Urothelium cell line (cell line): ENCODE data around the gene ITIH4.

Experiments used
- DNase-seq: peaks from one replicate; pipeline ENCODE4 v3.0.0; 2011; ENCODE audit warnings: low spot score, mixed read lengths
- FAIRE-seq: peaks from 2 replicates; lab custom pipeline; 2011; peaks lifted over from hg19 to GRCh38; lab: Jason Lieb, UNC

ITIH4 gene

DNA sequence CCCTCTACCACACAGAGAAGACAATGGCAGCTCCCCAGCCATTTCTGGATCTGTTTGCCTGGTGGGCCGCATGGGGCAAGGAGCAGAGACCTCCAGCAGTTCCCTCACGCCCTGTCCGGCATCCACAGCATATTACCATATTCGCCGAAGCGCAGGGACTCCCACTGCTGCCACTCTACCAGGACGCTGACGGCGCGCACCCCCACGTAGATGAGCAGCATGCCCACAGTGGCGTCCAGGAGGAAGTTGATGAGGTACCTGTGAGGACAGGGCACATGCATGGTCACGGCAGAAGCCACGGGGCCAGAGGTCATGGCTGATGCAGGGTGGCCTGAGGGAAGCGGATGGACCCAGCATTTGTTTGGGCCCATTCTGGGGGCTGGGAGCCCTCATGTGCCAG is 19.2 kb upstream of the ITIH4 start:
- FAIRE-seq (no peak), DNase-seq (no peak)

DNA sequence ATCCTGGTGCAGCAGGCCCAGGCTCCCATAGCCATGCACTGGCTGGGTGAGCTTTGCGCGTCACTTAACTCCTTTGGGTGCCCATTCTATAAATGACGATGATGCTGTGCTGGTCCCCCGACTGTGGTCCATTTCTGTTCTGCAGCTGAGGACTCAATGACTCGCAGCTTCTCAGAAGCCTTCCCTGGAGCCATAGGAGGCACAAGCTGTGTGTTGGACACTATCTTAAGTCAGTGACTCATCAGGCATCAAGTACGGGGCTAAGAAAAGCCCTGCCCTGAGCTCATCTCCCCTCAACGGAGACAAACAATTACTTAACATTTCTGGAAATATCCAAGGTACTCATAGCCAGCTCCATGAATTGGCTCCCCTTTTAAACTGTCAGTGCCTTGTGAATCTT is 18.1 kb upstream of the ITIH4 start:
- FAIRE-seq (no peak), DNase-seq (no peak)

DNA sequence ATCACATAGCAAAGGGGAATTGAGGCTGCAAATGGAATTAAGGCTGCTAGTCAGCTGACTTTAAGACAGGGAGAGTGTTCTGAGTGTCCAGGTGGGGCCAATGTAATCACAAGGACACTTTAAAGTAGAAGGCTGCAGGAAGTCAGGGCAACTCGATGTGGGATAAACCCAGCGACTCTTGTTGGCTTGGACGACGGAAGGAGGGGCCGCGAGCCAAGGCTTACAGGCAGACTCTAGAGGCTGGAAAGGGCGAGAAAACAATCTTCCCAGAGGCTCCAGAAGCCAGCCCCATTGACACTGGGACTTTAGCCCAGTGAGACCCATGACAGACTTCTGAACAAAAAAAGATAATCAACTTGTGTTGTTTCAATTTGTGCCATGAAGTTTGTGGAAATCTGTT is 17.3 kb upstream of the ITIH4 start:
- DNase-seq, result no peak
- FAIRE-seq, result no peak

DNA sequence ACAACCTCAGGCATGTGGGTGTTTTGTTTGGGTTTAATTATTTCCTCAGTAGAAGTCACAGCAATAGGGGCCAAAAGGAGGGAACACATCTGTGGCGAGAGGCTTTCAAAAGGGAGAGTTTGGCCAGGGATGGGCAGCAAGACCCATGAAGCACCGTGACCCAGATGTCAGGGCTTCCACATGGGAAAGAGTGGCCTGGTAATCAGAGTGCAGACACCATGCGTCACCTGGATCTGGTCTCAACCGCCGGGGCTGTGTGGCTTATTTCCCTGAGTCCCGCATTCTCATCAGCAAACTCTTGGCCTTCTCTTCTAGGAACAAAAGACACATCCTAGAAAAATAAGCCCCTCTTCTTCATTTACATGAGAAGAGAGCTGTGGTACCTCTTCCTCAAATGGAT is 16.8 kb upstream of the ITIH4 start:
- FAIRE-seq, result no peak

DNA sequence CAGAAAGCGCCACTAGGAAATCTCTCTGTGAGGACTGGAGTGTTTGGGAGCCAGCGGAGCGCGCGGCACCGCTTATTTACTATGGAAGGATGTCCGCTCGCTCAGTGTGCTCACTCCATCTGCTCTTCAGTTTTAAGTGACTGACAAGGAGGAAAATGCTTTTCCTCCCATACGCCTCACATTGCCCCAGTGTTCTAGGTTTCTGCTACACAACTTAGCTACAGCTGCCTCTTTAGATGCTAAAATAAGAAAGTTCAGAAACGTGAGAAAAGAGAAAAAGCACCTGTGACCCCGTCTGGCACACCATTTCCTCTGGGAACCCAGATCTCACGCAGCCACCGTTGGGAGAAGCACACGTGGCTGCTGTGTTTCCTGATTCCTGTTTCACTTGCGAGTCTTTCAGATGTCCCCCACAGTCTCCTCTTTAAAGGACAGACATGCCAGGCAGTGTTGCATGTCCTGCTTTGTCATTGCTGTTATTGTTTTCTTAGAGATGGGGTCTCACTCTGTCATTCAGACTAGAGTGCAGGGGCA is 16.0 kb upstream of the ITIH4 start:
- FAIRE-seq, result no peak
- DNase-seq, result no peak

More for the DNA sequence above, 16.8 kb upstream of the ITIH4 start:
- no peak for DNase-seq

DNA sequence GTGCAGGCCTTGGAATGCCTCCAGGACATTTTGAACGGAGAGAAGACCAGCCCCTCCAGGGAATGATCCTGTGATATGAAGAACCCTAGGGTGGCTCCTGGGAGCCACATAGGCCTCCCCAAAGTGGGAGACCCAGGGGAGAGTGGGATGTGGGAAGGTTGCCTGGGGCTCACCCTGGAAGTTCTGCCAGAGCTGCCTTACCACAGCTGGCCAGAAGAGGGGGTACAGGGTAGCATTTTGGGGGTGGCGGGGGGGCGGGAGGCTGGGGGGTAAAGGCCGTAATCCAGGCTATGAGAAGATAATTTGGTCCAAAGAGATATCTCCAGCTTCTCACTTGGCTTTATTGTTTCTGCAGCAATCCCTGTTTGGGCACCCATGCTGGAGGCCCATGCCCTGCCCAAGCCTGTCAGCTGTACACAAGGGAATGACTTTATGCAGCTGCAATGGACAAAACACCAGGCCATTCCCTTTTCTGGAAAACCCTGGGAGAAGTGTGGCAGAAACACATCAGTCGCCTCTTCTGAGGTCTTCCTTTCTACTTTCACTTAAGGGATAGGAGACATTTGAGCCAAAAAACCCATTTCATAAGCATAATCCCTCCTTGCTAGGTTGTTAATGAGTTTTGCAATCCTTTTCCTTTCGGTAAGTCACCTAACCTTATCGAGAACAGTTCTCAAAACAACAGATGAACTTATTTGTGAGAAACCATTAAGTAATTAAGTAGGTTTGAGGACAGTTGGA is 15.4 kb upstream of the ITIH4 start:
- FAIRE-seq (no peak), DNase-seq (no peak)

DNA sequence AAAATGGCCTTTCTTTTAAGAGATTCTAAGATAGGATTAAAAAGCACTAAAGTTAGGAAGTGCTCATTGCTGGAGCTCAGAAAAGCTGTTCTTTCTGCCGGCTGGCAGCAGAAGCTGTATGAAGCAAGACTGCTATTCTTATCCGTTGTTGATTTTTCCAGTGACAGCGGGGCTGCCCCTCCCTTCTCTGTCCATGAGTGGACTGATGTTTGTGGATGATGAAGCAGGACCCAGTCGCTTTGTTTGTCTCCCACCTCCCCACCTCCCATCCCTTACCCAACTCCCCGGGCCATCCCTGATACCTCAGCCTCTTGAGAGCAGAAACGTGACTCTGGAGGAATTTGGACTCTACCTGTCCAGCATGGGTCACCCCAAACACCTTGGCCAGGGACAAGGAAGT is 14.7 kb upstream of the ITIH4 start:
- DNase-seq, result no peak
- no peak for FAIRE-seq

DNA sequence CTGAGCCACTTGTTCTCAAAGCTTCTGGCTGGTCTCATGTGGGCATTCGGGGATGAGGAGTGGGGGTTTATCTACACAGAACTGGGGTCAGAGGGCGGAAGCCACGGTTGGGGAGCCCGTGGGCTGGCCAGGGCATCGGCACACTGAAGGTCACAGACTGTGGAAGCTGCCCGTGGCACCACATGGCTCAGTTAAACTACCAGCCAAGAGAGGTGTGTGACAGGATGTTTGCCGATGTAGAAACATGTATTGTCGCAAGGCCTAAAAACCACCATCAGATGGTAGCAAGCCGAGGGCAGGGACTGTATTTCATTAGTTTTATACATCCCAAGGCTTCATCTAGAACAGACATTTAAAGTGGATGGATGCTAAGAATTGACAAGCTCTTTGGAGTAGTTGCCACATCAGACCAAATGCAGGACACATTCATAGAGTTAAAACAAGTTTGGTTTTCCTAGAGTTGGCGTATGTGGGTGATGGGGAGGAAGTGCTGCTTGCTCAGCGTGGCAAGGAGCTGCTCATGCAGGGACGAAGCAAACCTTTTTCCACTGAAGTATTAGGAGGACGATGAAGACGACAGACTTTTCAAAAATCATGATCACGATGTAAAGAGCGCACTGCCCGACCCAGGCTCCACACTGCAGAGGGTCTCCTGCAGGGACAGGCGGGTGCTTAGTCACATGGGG is 14.0 kb upstream of the ITIH4 start:
- DNase-seq, result no peak
- no peak for FAIRE-seq

DNA sequence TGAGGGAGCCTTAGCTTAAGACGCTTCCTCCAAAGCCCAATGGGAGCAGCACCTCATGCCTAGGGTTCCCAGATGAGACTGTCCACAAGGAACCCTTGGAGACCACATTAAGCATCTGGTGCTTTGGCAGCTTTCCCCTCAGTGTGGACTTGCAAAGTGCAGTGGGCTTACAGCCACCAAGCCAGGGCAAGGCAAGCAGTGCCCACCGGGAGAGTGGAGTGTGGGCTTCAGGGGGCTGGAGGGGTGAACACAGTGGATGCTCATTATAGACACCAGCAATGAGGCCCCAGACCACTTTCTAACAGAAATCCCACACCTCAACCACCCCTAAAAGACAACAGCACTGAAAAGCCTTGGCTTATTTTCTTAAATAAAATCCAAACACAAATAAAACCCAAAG is 13.4 kb upstream of the ITIH4 start:
- FAIRE-seq, result no peak
- no peak for DNase-seq

DNA sequence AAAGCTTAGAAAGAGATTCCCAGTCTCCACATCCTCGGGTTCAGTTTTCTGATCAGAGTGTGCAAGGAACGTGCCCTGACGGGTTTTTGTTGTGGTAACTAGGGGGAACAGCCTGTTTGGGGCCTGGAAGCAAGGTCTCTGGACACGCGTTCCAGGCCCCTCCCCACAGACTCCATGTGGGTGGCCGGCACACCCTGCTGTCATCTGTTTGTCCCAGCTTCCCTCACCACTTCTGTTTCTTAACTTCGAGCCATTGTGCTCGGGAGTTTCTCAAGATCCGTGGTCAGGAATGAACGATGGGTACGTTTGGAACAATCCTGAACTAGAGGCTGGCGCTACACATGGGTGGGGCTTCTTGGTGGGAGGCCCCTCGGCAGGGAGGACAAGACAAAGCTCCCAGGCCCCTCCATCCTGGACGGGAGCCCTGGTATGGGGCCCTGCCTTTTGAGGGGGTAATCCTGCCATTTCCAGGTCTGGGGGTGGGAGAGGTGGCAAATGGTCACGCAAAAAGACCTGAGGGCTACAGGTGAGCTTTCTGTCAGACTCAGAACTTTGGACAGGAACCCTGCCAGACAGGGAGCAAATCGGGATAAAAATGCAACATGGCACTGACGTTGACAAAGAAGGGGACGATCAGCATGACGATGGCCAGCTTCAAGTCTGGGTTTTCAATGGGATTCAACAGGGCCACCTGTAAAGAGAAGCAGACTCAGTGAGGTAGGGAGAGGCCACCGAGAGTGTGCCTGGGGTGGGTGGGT is 12.8 kb upstream of the ITIH4 start:
- FAIRE-seq, result no peak

DNA sequence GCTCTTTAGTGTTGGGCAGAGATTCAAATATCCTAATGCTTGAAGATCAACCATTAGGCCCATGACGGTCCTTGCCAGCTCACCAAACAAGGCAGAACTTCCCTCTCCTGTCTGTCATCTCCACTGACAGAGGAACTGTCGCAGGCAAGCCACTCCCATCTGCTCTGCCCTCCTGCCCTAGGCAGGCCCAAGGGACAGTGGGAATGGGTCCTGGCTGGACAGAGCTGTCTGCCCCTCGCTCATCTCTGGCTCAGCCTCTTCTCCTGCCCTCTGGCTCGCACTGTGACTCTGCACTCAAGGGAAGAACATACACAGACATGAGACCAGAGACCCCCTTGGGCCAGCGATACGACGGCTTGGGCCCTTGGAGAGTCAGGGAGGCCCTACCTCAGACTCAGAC is 12.0 kb upstream of the ITIH4 start:
- DNase-seq (no peak), FAIRE-seq (no peak)

More for the DNA sequence above, 12.8 kb upstream of the ITIH4 start:
- DNase-seq, result no peak

DNA sequence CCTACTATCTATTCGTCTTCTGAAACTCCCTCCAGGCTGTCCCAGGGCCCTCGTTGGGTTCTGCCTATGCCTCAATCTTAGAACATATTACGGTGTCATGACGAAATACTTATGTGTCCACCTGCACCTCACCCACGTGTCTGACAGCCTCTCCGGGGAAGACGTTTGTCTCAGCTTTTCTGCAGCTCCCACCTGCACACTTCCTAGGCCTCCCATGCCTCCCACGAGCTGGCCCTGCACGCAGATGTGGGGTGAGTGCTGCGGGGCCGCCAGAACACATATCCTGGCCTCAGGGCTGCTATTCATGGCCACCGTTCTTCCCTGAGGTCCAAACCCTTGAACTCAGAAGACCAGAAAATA is 11.5 kb upstream of the ITIH4 start:
- FAIRE-seq (no peak), DNase-seq (no peak)

DNA sequence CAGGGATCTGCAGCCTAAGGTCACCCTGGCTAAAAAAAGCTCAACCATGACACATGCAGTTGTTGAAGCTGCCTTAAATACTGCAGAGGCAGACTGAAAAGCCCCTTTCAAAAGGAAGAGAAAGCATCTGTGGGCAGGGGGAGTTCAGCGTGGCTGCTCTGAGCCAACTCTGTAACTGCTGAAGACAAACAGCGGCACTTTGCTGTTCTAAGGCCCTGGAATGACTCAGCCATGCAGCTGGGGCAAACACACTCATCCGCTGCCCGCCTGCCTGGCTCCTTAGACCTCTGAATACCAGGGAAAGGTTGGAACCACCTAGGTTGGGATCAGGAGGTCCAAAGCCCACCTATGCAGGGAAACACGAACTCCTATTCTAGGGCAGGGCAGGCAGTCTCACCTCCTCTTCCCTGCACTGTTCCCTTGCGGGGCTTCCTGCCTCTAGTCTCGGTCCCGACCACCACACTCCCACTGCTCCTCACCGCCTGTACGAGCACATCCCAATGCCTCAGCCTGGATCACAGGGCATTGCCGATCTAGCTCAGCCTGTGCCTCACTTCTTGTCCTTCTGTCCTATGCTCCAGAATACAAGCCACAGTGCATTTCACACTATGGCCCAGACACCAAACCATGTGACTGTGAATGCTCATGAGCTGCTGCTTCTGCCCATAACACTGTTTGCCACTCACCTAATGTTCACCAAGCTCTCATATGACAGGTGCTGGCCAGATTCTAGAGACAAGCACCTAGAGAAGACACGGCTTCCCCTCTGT is 10.9 kb upstream of the ITIH4 start:
- no peak for DNase-seq
- no peak for FAIRE-seq

DNA sequence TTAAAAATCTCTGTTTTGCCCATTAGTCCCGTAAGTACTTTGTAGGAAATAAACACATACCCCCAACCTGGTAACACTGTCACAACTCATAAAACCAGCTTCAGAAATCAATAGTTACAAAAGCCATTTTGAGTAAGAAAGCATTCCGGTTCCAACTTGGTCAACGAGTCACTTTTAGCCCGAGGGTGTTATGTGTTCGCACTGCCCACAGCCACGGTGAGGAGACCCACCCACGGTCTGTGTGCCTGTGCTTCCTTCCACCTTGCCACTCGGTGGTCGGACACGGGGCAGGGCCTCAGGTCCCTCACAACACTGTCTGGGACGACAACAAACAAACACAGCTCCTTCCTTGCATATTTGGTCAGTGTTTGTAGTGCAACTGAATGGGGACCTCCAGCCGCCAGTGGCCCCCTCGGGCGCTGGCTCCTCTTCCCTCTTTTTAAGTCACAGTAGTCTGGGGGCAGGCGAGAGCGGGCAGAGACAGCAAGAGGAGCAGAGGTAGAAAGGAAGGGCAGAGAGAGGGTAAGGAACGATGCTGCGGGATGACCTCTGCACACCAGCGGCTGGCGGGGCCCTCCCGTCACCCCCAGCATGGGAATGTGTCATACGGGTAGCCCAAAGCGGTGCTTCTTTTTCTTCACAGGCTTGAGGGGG is 9.5 kb upstream of the ITIH4 start:
- DNase-seq, result no peak
- FAIRE-seq, result no peak

DNA sequence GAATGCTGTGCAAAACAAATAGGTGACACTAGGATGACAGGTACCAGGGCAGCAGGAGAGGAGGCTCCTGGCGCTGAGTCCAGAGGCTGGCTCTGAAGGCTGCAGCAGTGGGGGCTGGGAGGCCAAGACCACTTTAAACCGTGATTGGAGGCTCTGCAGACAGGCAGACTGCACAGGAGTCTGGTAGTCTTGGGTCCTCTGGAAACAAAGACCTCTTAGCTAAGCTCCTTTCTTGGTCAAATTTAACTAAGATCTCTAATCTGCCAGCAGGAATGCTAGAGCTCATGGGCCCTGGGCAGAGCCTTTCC is 8.8 kb upstream of the ITIH4 start:
- DNase-seq, result no peak
- no peak for FAIRE-seq

DNA sequence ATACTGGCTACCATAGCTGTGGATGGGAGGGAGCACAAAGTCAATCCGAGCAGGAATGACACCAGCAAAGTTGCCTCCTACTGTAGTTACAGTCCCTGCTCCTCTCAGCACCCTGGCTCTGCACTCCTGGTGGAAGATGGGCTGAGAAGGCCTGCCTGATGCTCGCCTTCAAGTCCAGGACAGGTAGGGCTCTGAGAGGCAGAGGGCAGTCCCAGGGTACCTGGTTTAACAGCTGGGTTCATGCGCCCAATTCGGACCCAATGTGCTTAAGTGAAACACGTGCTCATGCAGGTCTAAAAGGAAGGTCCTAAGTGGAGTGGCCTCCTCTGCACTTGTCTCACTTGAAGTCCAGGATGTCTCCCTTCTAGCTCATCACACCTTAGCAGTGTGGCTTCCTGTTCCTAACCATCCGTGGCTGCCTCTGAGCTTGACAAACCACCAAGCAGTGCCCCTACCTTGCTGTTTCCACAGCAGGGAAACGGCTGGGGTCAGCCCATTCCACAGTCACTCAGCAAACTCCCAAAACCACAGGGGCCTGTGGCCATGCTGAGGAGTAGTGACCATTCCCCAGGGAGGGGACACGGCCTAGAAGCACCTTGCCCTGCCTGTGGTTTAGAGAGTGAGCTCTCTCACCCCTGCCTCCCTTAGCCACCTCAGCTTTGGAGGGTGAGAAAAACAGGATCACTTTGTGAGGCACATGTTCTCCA is 8.2 kb upstream of the ITIH4 start:
- FAIRE-seq, result no peak
- DNase-seq, result no peak

DNA sequence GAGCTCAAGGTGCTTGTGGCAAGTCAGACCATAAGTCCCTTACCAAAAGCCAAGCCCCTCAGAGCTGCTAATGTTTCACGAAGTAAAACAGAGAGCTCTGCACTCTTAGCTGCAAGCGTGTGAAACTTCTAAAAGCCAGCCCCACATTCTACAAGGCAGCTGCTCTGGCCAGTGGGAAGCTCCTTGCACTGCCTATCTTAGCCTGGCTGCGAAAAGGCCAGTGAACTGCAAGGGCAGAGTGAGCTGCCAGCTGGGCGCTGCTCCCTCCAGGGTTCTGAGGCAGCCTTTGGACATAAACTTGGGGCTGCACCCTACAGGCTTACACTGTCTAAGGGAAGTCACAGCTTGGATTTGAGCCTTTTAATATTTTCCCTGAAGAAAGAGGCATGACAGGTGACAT is 6.5 kb upstream of the ITIH4 start:
- no peak for DNase-seq
- no peak for FAIRE-seq

DNA sequence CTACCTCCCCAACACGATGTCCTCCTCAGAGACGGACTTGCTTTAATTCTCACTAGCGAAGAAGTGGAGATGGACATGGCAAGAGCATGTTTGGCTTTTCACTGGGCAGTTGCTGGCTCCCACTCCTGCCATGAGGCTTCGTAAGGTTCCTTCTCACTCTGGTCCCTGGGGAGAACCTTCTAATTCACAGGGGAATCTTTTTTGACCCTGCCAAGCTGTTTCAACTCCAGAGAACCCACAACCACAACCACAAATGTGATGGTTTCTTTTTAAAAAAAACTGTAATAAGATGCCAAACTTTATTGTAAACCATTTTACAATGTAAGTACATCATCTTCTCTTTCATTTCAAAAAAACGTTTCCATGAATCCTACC is 6.0 kb upstream of the ITIH4 start:
- DNase-seq, result no peak
- FAIRE-seq, result no peak

DNA sequence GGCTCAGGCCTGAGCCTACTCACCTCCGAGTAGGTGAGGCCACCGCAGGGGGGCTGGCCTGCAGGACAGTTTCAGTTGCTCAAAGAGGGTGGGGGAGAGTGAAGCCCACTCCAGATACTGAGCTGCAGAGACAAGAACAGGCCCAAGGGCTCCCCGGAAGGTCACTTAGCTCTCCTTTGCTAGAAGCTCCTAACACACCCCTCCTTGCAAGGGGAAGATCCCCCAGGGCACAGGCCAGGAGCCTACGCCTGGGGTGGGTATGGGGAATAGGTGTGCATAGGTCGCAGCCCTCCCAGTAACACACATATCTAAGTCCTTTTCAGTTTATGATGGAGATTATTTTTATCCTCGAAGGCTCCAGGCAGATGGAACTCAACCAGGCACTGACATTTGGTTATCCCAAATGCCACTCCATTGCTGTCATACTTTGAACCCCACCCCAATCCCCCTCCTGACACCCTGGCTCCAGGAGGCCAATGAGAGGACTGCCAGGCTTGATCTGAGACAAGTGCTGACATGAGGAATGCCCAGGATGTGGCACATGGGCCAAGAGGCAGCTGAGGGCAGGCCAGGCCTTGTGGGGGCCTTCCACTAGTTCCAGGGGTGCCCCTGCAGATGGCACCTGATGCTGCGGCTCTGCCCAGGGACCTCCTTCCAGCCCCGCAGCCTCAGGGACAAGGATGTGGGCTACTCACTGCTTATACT is 5.4 kb upstream of the ITIH4 start:
- FAIRE-seq, result no peak
- no peak for DNase-seq
